Loucy (cell line): ENCODE measurements around the gene MACF1.

Experiments used
- H2AFZ ChIP-seq: fragments of 200-600 bp; sonication (generic); 2 replicates; pipeline ENCODE4 v1.6.0; 2016; ENCODE audit warnings: antibody characterized with exemption, mild to moderate bottlenecking, low read length, moderate library complexity
- H3F3A ChIP-seq: fragments of 200-600 bp; 2 replicates; pipeline ENCODE4 v1.6.0; 2016; ENCODE audit warnings: antibody characterized with exemption, low read depth, mild to moderate bottlenecking
- H3K27me3 ChIP-seq: fragments of 200-600 bp; sonication (generic); 2 replicates; pipeline ENCODE4 v1.6.1; 2014; ENCODE audit warnings: low read length, mild to moderate bottlenecking; ENCODE audit not compliant: insufficient read depth, poor library complexity, severe bottlenecking
- H3K36me3 ChIP-seq: fragments of 200-600 bp; sonication (generic); 2 replicates; pipeline ENCODE4 v1.6.1; 2016; ENCODE audit warnings: low read length; ENCODE audit not compliant: insufficient read depth
- H3K4me1 ChIP-seq: fragments of 200-600 bp; sonication (generic); 2 replicates; pipeline ENCODE4 v1.5.1; 2014; ENCODE audit warnings: low read length, mild to moderate bottlenecking; ENCODE audit not compliant: insufficient read depth, poor library complexity, severe bottlenecking
- H3K4me2 ChIP-seq: fragments of 200-600 bp; sonication (generic); 2 replicates; pipeline ENCODE4 v1.6.0; 2014; ENCODE audit warnings: antibody characterized with exemption, low read length, low read depth, mild to moderate bottlenecking; ENCODE audit not compliant: poor library complexity, severe bottlenecking
- H3K4me3 ChIP-seq: fragments of 200-600 bp; sonication (generic); 2 replicates; pipeline ENCODE4 v1.5.1; 2014; ENCODE audit warnings: low read length, mild to moderate bottlenecking, mixed read lengths; ENCODE audit not compliant: poor library complexity, severe bottlenecking
- H3K79me2 ChIP-seq: fragments of 200-600 bp; sonication (generic); 2 replicates; pipeline ENCODE4 v1.6.1; 2014; ENCODE audit warnings: low read length; ENCODE audit not compliant: insufficient read depth
- H3K9ac ChIP-seq: fragments of 200-600 bp; sonication (generic); 2 replicates; pipeline ENCODE4 v1.6.0; 2014; ENCODE audit warnings: mild to moderate bottlenecking, low read depth, low read length, moderate library complexity; ENCODE audit not compliant: poor library complexity, severe bottlenecking
- H3K9me2 ChIP-seq: fragments of 200-600 bp; sonication (generic); replicated peaks from 2 replicates; pipeline ENCODE4 v1.6.1; 2016; ENCODE audit warnings: low read depth, low read length, mixed read lengths
- H3K9me3 ChIP-seq: fragments of 200-600 bp; sonication (generic); 2 replicates; pipeline ENCODE4 v1.6.1; 2014; ENCODE audit warnings: mild to moderate bottlenecking, antibody characterized with exemption, low read length, low read depth; ENCODE audit not compliant: insufficient read depth
- H4K20me1 ChIP-seq: fragments of 200-600 bp; sonication (generic); 2 replicates; pipeline ENCODE4 v1.6.0; 2014; ENCODE audit warnings: antibody characterized with exemption, low read length, mild to moderate bottlenecking; ENCODE audit not compliant: insufficient read depth, poor library complexity, severe bottlenecking
- CTCF ChIP-seq: fragments of 200-600 bp; sonication (generic); conservative IDR thresholded peaks from 2 replicates; pipeline ENCODE4 v1.5.1; 2014; ENCODE audit warnings: mild to moderate bottlenecking, antibody characterized with exemption, low read length
- EZH2phosphoT487 ChIP-seq: fragments of 200-600 bp; IDR thresholded peaks from 2 replicates; pipeline ENCODE4 v1.6.1; 2018; ENCODE audit warnings: antibody characterized with exemption, mild to moderate bottlenecking, moderate library complexity, borderline replicate concordance

Gene MACF1

GRCh38 chr1:39361446-39361845 lies 157.0 kb downstream of the MACF1 start:
- Histone ChIP-seq H3K4me3 (no peak overlapping the region), H3K9ac (no peak overlapping the region), H4K20me1 (no peaks in the 10 kb centered on the region), H3K9me2 (no peaks in the 10 kb centered on the region), H3K9me3 (no peaks in the 10 kb centered on the region), H2AFZ (no peak overlapping the region), H3F3A (no peaks in the 10 kb centered on the region), H3K79me2 (no peaks in the 10 kb centered on the region), H3K4me1 (no peaks in the 10 kb centered on the region), H3K36me3 (peaks cover 79% of the 10 kb centered on the region), H3K4me2 (no peak overlapping the region), H3K27me3 (no peaks in the 10 kb centered on the region)
- no peak for TF ChIP-seq CTCF
- no peak for TF ChIP-seq EZH2phosphoT487

- H2AFZ ChIP-seq: no peak overlapping the region
- H3K36me3 ChIP-seq: peaks cover 72% of the 10 kb centered on the region
- TF ChIP-seq EZH2phosphoT487 (no peak), CTCF (no peak)
- H3F3A ChIP-seq: no peaks in the 10 kb centered on the region
- no peaks in the 10 kb centered on the region for H3K4me1 ChIP-seq
- H3K4me2 ChIP-seq: no peak overlapping the region
- no peaks in the 10 kb centered on the region for H3K9me2 ChIP-seq
- H3K9ac ChIP-seq: no peak overlapping the region
- H3K79me2 ChIP-seq: no peaks in the 10 kb centered on the region
- H3K9me3 ChIP-seq: no peaks in the 10 kb centered on the region
- no peak overlapping the region for H3K4me3 ChIP-seq
- H4K20me1 ChIP-seq: no peaks in the 10 kb centered on the region
- H3K27me3 ChIP-seq: no peaks in the 10 kb centered on the region
Measured at GRCh38 chr1:39363267-39363666, 158.8 kb downstream of the MACF1 start.

- Histone ChIP-seq H3K79me2 (no peaks in the 10 kb centered on the region), H4K20me1 (no peaks in the 10 kb centered on the region), H3K4me2 (no peak overlapping the region), H3K9me3 (no peaks in the 10 kb centered on the region), H3K9me2 (no peaks in the 10 kb centered on the region), H3K27me3 (no peaks in the 10 kb centered on the region), H2AFZ (no peak overlapping the region), H3K4me1 (no peaks in the 10 kb centered on the region), H3F3A (no peaks in the 10 kb centered on the region), H3K4me3 (no peak overlapping the region), H3K9ac (no peak overlapping the region), H3K36me3 (peaks cover 75% of the 10 kb centered on the region)
- TF ChIP-seq CTCF: no peak
- no peak for TF ChIP-seq EZH2phosphoT487
Measured at GRCh38 chr1:39368045-39368444, 163.6 kb downstream of the MACF1 start.
